Ovary (tissue), 9 donors: ENCODE results near the gene KRT32. TPM values are rescaled to one million over a fixed set of nuclear protein-coding genes. Genes with fewer than 3 reads are reported as not detected.

Source experiments
- DNase-seq, 5 donors: peaks; one replicate each; pipeline ENCODE4 v3.0.0-alpha.2; 2019 to 2020
- H3K27ac ChIP-seq, 2 donors: fragments of 200-600 bp; one replicate each; pipeline versions ENCODE4 v1.5.1 to v1.8.0; 2019 to 2022
- H3K27me3 ChIP-seq: fragments of 200-600 bp; one replicate; pipeline ENCODE4 v1.8.0; 2022
- H3K36me3 ChIP-seq: fragments of 200-600 bp; sonication (generic); one replicate; pipeline ENCODE4 v1.5.1; 2019
- H3K4me1 ChIP-seq: one replicate; pipeline ENCODE4 v1.8.1; 2013; ENCODE audit warnings: mild to moderate bottlenecking, moderate library complexity; ENCODE audit not compliant: insufficient read depth
- H3K4me3 ChIP-seq: fragments of 200-600 bp; sonication (generic); one replicate; pipeline ENCODE4 v1.5.1; 2017
- H3K9me3 ChIP-seq, 2 donors: fragments of 200-600 bp in 1 of 2; sonication (generic) in 1 of 2; one replicate each; pipeline versions ENCODE4 v1.5.1 to v1.8.1; 2013 to 2019; ENCODE audit warnings: mild to moderate bottlenecking in 1 of 2, moderate library complexity in 1 of 2
- EP300 ChIP-seq: sonication (generic); formaldehyde crosslinking; IDR thresholded peaks from one replicate; pipeline ENCODE4 v1.6.1; 2017; ENCODE audit warnings: antibody characterized with exemption
- POLR2A ChIP-seq: fragments of 450-650 bp; IDR thresholded peaks from one replicate; pipeline ENCODE4 v1.6.1; 2017; ENCODE audit warnings: antibody characterized with exemption, mild to moderate bottlenecking, moderate library complexity
- WGBS, 3 donors: extraction: QIAGEN DNeasy Blood & Tissue Kit in 1 of 3; methylation state at CpG; one replicate each; pipeline versions ENCODE4 v1.1.5 to v1.1.7; 2013 to 2017; 5-methylcytosine and 5-hydroxymethylcytosine counted together
- intact Hi-C, 4 donors: fragments of 100-400 bp; cut with DNase I; formaldehyde crosslinking; loops; one replicate each; pipeline versions ENCODE4 v1.11.0 to v1.15.1; 2022 to 2023
- polyA plus RNA-seq, 2 donors: library from polyadenylated mRNA; stranded (reverse); fragments of 200-250 nt in 1 of 2; fragments of 350-450 nt in 1 of 2; fragmentation: Illumina TruSeq in 1 of 2; extraction: RNeasy Lipid Tissue Mini Kit (QIAGEN cat#74804) in 1 of 2; gene quantifications; one replicate each; pipeline ENCODE4 v1.2.3, GENCODE V29; 2013 to 2014
- total RNA-seq, 7 donors: library from RNA; depleted of rRNA in 2 of 7; stranded (reverse); fragments of >200 nt in 2 of 7; fragmentation: NEBNext Ultra II Directional in 3 of 7; extraction: Animal tissue kit (Norgen Biotek cat#: 25700) in 3 of 7; gene quantifications; one replicate each; pipeline versions ENCODE4 v1.1.0 to v1.2.4, GENCODE V29; 2016 to 2023
- TF ChIP-seq, protein P1 (sequence below), 3 donors: fragments of 450-650 bp in 2 of 3; fragments of 200-600 bp in 1 of 3; IDR thresholded peaks; one replicate each; pipeline versions ENCODE4 v1.5.1 to v1.8.0; 2016 to 2022; ENCODE audit warnings: antibody characterized with exemption in 3 of 3, mild to moderate bottlenecking in 1 of 3
- donor health status: DM: no; HTN: no; CAD: no; lungs with moderate emphysema.
- donor health status: DM: no; HTN: no; CAD: no.
- donor health status: Bipolar disorder and iron deficiency.
- donor health status: DM: yes; HTN: yes; CAD: no.
- donor health status: DM: no; HTN: no; CAD: no.
- donor health status: DM: yes; HTN: yes; CAD: no.

KRT32 gene
- total and polyA plus RNA-seq, 9 donors, result 0.18 to 0.33 (median 0.20) TPM; not detected in 6

DNA sequence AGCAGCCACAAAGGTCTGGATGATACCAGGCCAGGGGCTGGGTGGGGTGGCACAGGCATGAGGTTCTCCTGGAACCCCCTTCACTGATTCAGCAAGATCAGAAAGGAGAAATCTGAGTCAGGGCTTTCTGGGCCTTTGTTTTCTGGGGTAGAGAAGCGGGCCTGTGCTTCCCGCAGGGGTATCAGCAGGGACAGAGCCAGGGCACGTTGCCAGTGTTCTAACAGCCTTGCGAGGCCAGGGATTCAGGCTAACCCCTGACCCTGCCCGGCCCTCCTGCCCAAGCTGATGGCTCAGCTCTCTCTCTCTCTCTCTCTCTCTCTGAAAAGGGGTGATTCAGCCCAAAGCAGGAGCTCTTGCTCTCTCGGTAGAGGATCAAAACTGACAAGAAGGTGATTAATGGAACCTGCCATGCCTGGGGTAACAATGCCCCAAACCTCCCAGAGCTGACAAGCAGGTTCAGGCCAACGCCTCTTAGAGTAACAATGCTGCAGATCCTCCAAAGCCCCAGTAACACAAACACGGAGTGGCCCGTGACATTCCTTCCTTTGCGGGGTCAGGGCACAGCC, 40.2 kb upstream of the KRT32 start:
- Histone ChIP-seq H3K4me3 (no peak overlapping the region), H3K27me3 (no peaks in the 10 kb centered on the region), H3K9me3 (no peaks in the 10 kb centered on the region), H3K36me3 (no peaks in the 10 kb centered on the region), H3K4me1 (no peaks in the 10 kb centered on the region), H3K27ac (no peak overlapping the region)
- 45 to 55% (median 51%) methylated on average over 10 of the region's 10 CpGs for WGBS, 3 donors
- no peak for TF ChIP-seq POLR2A
- TF ChIP-seq, protein P1, sequence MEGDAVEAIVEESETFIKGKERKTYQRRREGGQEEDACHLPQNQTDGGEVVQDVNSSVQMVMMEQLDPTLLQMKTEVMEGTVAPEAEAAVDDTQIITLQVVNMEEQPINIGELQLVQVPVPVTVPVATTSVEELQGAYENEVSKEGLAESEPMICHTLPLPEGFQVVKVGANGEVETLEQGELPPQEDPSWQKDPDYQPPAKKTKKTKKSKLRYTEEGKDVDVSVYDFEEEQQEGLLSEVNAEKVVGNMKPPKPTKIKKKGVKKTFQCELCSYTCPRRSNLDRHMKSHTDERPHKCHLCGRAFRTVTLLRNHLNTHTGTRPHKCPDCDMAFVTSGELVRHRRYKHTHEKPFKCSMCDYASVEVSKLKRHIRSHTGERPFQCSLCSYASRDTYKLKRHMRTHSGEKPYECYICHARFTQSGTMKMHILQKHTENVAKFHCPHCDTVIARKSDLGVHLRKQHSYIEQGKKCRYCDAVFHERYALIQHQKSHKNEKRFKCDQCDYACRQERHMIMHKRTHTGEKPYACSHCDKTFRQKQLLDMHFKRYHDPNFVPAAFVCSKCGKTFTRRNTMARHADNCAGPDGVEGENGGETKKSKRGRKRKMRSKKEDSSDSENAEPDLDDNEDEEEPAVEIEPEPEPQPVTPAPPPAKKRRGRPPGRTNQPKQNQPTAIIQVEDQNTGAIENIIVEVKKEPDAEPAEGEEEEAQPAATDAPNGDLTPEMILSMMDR (IDR thresholded peaks at IDR 0.05), result no peak
- no peak for TF ChIP-seq EP300
- intact Hi-C loops, result no loop called here
- peak in 1 of 5 donors; percentile 50 for DNase-seq

DNA sequence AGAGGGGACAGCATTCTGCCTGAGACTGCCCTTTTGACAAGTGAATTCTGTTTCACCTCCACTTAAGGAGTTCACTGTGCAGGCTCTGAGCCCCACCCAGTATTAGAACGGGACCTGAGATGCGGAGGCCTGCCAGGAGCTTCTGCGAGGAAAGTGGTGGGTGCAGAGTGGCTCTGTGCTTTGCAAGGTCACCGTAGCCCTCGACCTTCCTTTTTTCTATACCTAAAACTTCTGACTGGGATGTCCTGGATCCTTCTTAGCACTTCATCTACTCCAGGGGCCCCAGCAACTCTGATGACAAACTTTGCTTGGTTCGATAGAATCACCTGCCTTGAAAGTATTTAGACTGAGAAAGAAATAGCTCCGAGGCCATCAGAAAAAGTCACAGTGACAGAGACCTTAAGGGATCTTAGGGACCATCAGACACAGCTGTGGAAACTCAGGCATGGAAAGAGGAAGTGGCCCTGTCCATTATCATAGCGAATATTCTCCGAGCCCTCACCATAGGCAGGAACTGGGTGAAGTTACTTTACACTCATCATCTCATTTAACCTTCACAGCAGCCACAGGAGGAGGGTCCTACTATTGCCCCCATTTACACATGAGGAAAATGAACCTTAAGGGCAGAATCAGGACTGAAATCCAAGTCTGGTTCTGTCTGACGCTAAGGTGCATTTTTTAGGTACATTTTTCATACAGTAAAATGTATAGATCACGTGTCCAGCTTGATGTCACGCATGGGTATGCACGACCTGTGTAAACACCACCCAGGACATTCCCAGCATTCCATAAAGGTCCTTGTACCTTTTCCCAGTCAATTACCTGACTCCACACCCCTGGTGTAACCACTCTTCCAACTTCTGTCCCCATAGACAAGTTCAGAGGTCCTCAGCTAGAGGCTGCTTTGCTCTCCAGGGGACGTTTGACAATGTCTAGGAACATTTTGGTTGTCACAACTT, 38.9 kb upstream of the KRT32 start:
- 84 to 90% (median 87%) methylated on average over 14 of the region's 14 CpGs for WGBS, 3 donors
- intact Hi-C loops, result no loop called here

DNA sequence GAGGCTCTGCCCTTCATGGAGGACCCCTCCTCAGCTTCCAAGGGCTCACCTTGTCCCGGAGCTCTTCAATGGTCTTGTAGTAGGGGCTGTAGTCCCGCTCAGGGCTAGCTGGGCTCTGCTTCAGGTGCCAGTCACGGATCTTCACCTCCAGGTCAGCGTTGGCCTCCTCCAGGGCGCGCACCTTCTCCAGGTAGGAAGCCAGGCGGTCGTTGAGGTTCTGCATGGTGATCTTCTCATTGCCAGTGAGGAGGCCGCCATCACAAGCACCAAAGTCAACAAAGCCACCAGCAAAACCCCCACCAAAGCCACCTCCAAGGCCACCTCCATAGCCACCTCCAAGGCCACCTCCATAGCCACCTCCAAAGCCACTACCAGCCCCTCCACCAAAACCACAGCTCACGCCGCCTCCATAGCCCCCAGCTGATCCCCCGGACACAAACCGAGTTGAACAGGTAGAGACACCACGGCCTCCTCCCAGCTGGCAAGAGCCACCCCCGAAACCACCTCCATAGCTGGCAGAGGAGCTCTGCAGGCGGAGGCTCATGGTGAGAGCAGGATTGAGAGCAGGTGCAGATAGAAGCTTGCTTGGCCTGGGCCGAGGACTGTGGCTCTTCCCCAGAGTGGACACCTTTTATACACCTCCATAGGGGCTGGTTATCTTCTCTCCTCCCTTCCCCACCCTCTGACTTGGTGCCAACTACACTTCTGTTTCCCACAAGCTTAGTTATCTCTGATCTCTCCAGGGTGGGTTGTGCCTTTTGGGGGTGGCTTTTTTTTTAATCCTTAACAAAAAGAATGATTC, 38.0 kb upstream of the KRT32 start, which contains the start of gene KRT13:
Gene KRT13 (minus strand): TSS at position 606 of the 802 bp plus-strand sequence. CDS start 62 bp downstream, at position 544.
- intact Hi-C loops, result no loop called here
- TF ChIP-seq EP300, result no peak
- TF ChIP-seq POLR2A, result no peak
- TF ChIP-seq, protein P1 (IDR thresholded peaks at IDR 0.05), result no peak
- WGBS, 3 donors, result 89 to 92% (median 91%) methylated on average over 17 of the region's 17 CpGs
- Histone ChIP-seq H3K9me3 (no peaks in the 10 kb centered on the region), H3K4me1 (no peaks in the 10 kb centered on the region), H3K36me3 (no peaks in the 10 kb centered on the region), H3K27ac (no peak within 1 kb of the TSS), H3K4me3 (no peak within 1 kb of the TSS), H3K27me3 (no peaks in the 10 kb centered on the region)
- no peak for DNase-seq

More for the DNA sequence above, 38.9 kb upstream of the KRT32 start:
- Histone ChIP-seq H3K4me1 (no peaks in the 10 kb centered on the region), H3K36me3 (no peaks in the 10 kb centered on the region), H3K9me3 (no peaks in the 10 kb centered on the region), H3K27ac (no peak overlapping the region), H3K27me3 (no peaks in the 10 kb centered on the region), H3K4me3 (no peak overlapping the region)
- TF ChIP-seq POLR2A (no peak), EP300 (no peak)
- TF ChIP-seq, protein P1 (IDR thresholded peaks at IDR 0.05), result no peak
- DNase-seq, result no peak
